GM12878 (cell line): ENCODE results near the gene ZNRF3.

Source experiments
- CBX3 ChIP-seq: fragments of 200-600 bp; sonication (generic); IDR thresholded peaks from 2 replicates; pipeline ENCODE4 v1.6.1; 2016; ENCODE audit warnings: low read depth, borderline replicate concordance
- CUX1 ChIP-seq: IDR thresholded peaks from 2 replicates; pipeline ENCODE4 v1.6.1; 2012; ENCODE audit warnings: improper control_type of control experiment, low read depth, low read length; ENCODE audit not compliant: insufficient replicate concordance
- ETV6 ChIP-seq, 2 experiments: fragments of 450-650 bp in 1 of 2; IDR thresholded peaks in 1 of 2; conservative IDR thresholded peaks in 1 of 2; 2 replicates each; pipeline ENCODE4 v1.6.1; 2014; ENCODE audit warnings: antibody characterized with exemption in 1 of 2, borderline replicate concordance in 1 of 2, low read depth in 1 of 2, mild to moderate bottlenecking in 1 of 2, moderate library complexity in 1 of 2
- GABPA ChIP-seq: IDR thresholded peaks from 2 replicates; pipeline ENCODE4 v1.6.1; 2014; ENCODE audit warnings: antibody characterized with exemption, low read depth, mild to moderate bottlenecking, inconsistent platforms
- POLR2A ChIP-seq: IDR thresholded peaks from 2 replicates; pipeline ENCODE4 v1.6.1; 2011; ENCODE audit warnings: low read depth, mild to moderate bottlenecking, low read length
- POLR2AphosphoS5 ChIP-seq: IDR thresholded peaks from 2 replicates; pipeline ENCODE4 v1.6.1; 2011; ENCODE audit warnings: mild to moderate bottlenecking, low read length, inconsistent platforms
- RBBP5 ChIP-seq: fragments of 200-600 bp; sonication (generic); conservative IDR thresholded peaks from 2 replicates; pipeline ENCODE4 v1.6.1; 2016
- RCOR1 ChIP-seq: conservative IDR thresholded peaks from 2 replicates; pipeline ENCODE4 v1.6.1; 2012; ENCODE audit warnings: low read depth, low read length, improper control_type of control experiment
- SMAD1 ChIP-seq: fragments of 450-650 bp; IDR thresholded peaks from 2 replicates; pipeline ENCODE4 v1.6.1; 2018; ENCODE audit warnings: mild to moderate bottlenecking, low read depth; ENCODE audit not compliant: partially characterized antibody
- SP1 ChIP-seq: IDR thresholded peaks from one replicate; pipeline ENCODE4 v1.6.1; 2011; ENCODE audit warnings: low read depth, low read length
- STAT3 ChIP-seq: IDR thresholded peaks from 2 replicates; pipeline ENCODE4 v1.6.1; 2011; ENCODE audit warnings: low read depth, low read length, improper control_type of control experiment
- TF ChIP-seq, protein P1 (sequence below), 3 experiments: IDR thresholded peaks in 2 of 3; conservative IDR thresholded peaks in 1 of 3; 2 replicates each; pipeline ENCODE4 v1.5.1; 2011; ENCODE audit warnings: low read depth in 3 of 3, low read length in 3 of 3, mild to moderate bottlenecking in 3 of 3, control low read depth in 2 of 3, moderate library complexity in 2 of 3, inconsistent platforms in 1 of 3, mixed read lengths in 1 of 3; ENCODE audit not compliant: control insufficient read depth in 2 of 3, insufficient read depth in 1 of 3; ENCODE audit errors: extremely low read depth in 1 of 3

DNA sequence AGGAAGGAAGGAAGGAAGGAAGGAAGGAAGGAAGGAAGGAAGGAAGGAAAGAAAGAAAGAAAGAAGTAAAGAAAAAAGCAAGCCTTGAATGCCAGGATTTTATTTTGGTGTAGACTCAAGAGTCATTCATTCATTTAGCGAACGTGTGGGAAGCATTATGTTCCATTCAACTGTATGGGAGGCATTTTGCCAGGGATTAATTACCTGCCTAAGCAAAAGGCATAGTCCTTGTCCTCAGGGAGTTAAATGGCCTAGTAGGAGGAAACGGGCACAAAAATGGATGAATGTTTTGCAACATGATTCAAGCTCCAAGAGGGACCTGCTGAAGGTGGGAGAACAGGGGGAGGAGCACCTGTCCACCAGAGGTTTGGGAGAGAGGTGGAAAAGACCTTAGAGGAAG is 16.2 kb upstream of the ZNRF3 start:
- no peak for TF ChIP-seq CBX3
- TF ChIP-seq, protein P1, sequence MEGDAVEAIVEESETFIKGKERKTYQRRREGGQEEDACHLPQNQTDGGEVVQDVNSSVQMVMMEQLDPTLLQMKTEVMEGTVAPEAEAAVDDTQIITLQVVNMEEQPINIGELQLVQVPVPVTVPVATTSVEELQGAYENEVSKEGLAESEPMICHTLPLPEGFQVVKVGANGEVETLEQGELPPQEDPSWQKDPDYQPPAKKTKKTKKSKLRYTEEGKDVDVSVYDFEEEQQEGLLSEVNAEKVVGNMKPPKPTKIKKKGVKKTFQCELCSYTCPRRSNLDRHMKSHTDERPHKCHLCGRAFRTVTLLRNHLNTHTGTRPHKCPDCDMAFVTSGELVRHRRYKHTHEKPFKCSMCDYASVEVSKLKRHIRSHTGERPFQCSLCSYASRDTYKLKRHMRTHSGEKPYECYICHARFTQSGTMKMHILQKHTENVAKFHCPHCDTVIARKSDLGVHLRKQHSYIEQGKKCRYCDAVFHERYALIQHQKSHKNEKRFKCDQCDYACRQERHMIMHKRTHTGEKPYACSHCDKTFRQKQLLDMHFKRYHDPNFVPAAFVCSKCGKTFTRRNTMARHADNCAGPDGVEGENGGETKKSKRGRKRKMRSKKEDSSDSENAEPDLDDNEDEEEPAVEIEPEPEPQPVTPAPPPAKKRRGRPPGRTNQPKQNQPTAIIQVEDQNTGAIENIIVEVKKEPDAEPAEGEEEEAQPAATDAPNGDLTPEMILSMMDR (IDR thresholded peaks at IDR 0.05 in 2 of 3, conservative IDR thresholded peaks at IDR 0.05 in 1 of 3; ENCODE audit: control insufficient read depth in 2 of 3, extremely low read depth in 1 of 3, insufficient read depth in 1 of 3, low read depth in 3 of 3, low read length in 3 of 3): no peak
- no peak for TF ChIP-seq POLR2AphosphoS5
- TF ChIP-seq ETV6 (conservative IDR thresholded peaks at IDR 0.05 in 1 of 2, IDR thresholded peaks at IDR 0.05 in 1 of 2; ENCODE audit: borderline replicate concordance in 1 of 2, low read depth in 1 of 2): no peak
- no peak for TF ChIP-seq SMAD1
- TF ChIP-seq POLR2A: no peak
- no peak for TF ChIP-seq RCOR1
- TF ChIP-seq GABPA: no peak
- no peak for TF ChIP-seq STAT3
- no peak for TF ChIP-seq RBBP5
- no peak for TF ChIP-seq SP1
- TF ChIP-seq CUX1: no peak
